Measurements from ENCODE around the gene MRPL34. TPM values are rescaled to one million over a fixed set of nuclear protein-coding genes. Genes with fewer than 3 reads are reported as not detected.

The MRPL34 gene
- total and polyA plus RNA-seq, 9 of the 15 experiments (the other 6 are each of a cell fraction or from before 2014, with no cell fraction given) = 11.5 to 256 (median 72.5) TPM

GRCh38 chr19:17303940-17304267 is 1.8 kb upstream of the MRPL34 start:
- no peak for TF ChIP-seq ZNF764 (CRISPR knock-in tag; IDR thresholded peaks at IDR 0.05; ENCODE audit: low read depth)
- TF ChIP-seq TRIM28 (IDR thresholded peaks at IDR 0.05) = no peak
- TF ChIP-seq RBM25 (IDR thresholded peaks at IDR 0.05; ENCODE audit: low read depth, low read length, severe bottlenecking) = no peak
- no peak for TF ChIP-seq RAD21 (CRISPR knock-in tag; conservative IDR thresholded peaks at IDR 0.05 in 1 of 2, IDR thresholded peaks at IDR 0.05 in 1 of 2)
- TF ChIP-seq, protein P1, sequence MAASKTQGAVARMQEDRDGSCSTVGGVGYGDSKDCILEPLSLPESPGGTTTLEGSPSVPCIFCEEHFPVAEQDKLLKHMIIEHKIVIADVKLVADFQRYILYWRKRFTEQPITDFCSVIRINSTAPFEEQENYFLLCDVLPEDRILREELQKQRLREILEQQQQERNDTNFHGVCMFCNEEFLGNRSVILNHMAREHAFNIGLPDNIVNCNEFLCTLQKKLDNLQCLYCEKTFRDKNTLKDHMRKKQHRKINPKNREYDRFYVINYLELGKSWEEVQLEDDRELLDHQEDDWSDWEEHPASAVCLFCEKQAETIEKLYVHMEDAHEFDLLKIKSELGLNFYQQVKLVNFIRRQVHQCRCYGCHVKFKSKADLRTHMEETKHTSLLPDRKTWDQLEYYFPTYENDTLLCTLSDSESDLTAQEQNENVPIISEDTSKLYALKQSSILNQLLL (CRISPR knock-in tag; IDR thresholded peaks at IDR 0.05; ENCODE audit: borderline replicate concordance) = no peak
- no peak for TF ChIP-seq PRPF4 (IDR thresholded peaks at IDR 0.05; ENCODE audit: insufficient read depth, low read depth, low read length, poor library complexity, severe bottlenecking)
- no peak for TF ChIP-seq KDM2B (CRISPR knock-in tag; IDR thresholded peaks at IDR 0.05)
- TF ChIP-seq ZNF24 (IDR thresholded peaks at IDR 0.05) = no peak
- TF ChIP-seq PHF8 (IDR thresholded peaks at IDR 0.05; ENCODE audit: borderline replicate concordance, low read length) = no peak
- TF ChIP-seq, protein P2, sequence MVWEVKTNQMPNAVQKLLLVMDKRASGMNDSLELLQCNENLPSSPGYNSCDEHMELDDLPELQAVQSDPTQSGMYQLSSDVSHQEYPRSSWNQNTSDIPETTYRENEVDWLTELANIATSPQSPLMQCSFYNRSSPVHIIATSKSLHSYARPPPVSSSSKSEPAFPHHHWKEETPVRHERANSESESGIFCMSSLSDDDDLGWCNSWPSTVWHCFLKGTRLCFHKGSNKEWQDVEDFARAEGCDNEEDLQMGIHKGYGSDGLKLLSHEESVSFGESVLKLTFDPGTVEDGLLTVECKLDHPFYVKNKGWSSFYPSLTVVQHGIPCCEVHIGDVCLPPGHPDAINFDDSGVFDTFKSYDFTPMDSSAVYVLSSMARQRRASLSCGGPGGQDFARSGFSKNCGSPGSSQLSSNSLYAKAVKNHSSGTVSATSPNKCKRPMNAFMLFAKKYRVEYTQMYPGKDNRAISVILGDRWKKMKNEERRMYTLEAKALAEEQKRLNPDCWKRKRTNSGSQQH (CRISPR knock-in tag; IDR thresholded peaks at IDR 0.05) = no peak
- TF ChIP-seq, protein P3, sequence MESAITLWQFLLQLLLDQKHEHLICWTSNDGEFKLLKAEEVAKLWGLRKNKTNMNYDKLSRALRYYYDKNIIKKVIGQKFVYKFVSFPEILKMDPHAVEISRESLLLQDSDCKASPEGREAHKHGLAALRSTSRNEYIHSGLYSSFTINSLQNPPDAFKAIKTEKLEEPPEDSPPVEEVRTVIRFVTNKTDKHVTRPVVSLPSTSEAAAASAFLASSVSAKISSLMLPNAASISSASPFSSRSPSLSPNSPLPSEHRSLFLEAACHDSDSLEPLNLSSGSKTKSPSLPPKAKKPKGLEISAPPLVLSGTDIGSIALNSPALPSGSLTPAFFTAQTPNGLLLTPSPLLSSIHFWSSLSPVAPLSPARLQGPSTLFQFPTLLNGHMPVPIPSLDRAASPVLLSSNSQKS (CRISPR knock-in tag; IDR thresholded peaks at IDR 0.05) = no peak
- TF ChIP-seq CREB1 (IDR thresholded peaks at IDR 0.05) = no peak
- no peak for TF ChIP-seq CREB1 (CRISPR knock-in tag; IDR thresholded peaks at IDR 0.05)
- TF ChIP-seq ZBTB2 (IDR thresholded peaks at IDR 0.05) = no peak
- TF ChIP-seq NFIX (CRISPR knock-in tag; IDR thresholded peaks at IDR 0.05; ENCODE audit: low read depth) = no peak
- no peak for TF ChIP-seq BCOR (IDR thresholded peaks at IDR 0.05)
- no peak for TF ChIP-seq KLF1 (tag; IDR thresholded peaks at IDR 0.05)
- Histone ChIP-seq H3K4me3 (no peak overlapping the region), H3K9ac (ENCODE audit: insufficient read depth in 1 of 2, low read depth in 2 of 2, low read length in 2 of 2) (peak overlapping the region in 1 of 2 experiments; percentile 47; a peak in 2 of 4 replicates), H3K9me1 (ENCODE audit: control insufficient read depth, insufficient read depth, low read length) (no peaks in the 10 kb centered on the region), H2AFZ (ENCODE audit: low read depth, low read length) (peak overlapping the region; percentile 84), H3K27me3 (ENCODE audit: control insufficient read depth in 2 of 2, insufficient read depth in 2 of 2, low read length in 2 of 2) (no peaks in the 10 kb centered on the region), H3K9me3 (replicated peaks; ENCODE audit: control insufficient read depth, insufficient read depth, low read depth, low read length) (no peaks in the 10 kb centered on the region; the same call in 1 of the 2 replicates), H4K20me1 (replicated peaks; ENCODE audit: control insufficient read depth, insufficient read depth, low read length) (no peaks in the 10 kb centered on the region), H3K36me3 (ENCODE audit: control insufficient read depth, insufficient read depth, low read length) (peaks cover 15% of the 10 kb centered on the region), H3K27ac (ENCODE audit: extremely low read depth, low read depth, low read length) (peak overlapping the region; percentile 32), H3K4me2 (ENCODE audit: insufficient read depth, low read length) (peak overlapping the region; percentile 62), H3K79me2 (ENCODE audit: control insufficient read depth, insufficient read depth, low read length) (peaks cover 31% of the 10 kb centered on the region), H3K4me1 (replicated peaks in 1 of 2; ENCODE audit: control insufficient read depth in 2 of 2, insufficient read depth in 2 of 2, low read length in 2 of 2) (peaks cover 26 to 64% of the 10 kb centered on the region in 2 experiments; a peak in 4 of 5 replicates)
- no peak for ATAC-seq
- WGBS (ENCODE audit: insufficient coverage, low coverage, missing lambda C conversion rate) = 61% methylated on average over 12 of the region's 12 CpGs
- BruUV-seq (replicated peaks) = no TSS peak
- in situ Hi-C loops (cut with MboI) = no loop called here
- CTCF ChIA-PET (ENCODE audit: low intra/inter-chr PET ratio) = interaction anchor here (0.6 to 1.1 kb wide), 2 partner anchors 11 to 87 kb away, joined by 3 to 6 read pairs; no protein-coding TSS in a partner anchor
- intact Hi-C loops (cut with micrococcal nuclease) = no loop called here
- no peak for DNase-seq (ENCODE audit: extremely low read depth in 1 of 4, low spot score in 3 of 4)
- FAIRE-seq = no peak
- POLR2A ChIA-PET = interaction anchor here (0.6 to 1.6 kb wide), 6 partner anchors 9 to 273 kb away, joined by 3 to 5 read pairs (median 4); partner anchors contain the start of gene BABAM1

Data from K562 (cell line).